WTC11 (cell line): ENCODE data around the gene STRADB.

Experiments used
- CTCF ChIP-seq: fragments of 200-600 bp; IDR thresholded peaks from 2 replicates; pipeline ENCODE4 v1.8.0; 2022; ENCODE audit warnings: antibody characterized with exemption
- TEAD4 ChIP-seq: sonication (generic); formaldehyde crosslinking; IDR thresholded peaks from 2 replicates; pipeline ENCODE4 v1.8.0; 2022; ENCODE audit warnings: mild to moderate bottlenecking, missing genetic modification reagents

GRCh38 chr2:201460532-201460931 lies 9.0 kb downstream of the STRADB start:
- TF ChIP-seq CTCF = no peak
- TF ChIP-seq TEAD4 = no peak
